ENCODE data around the gene USP40. TPM values are rescaled to one million over a fixed set of nuclear protein-coding genes. Genes with fewer than 3 reads are reported as not detected.
A peak's percentile ranks its signal among the peaks of the same experiment; 100 is the strongest.
"Not testable (repeated sequence)": the region's sequence is repeated elsewhere in the genome, so short reads cannot be mapped to it uniquely, and the experiment has no call there.

The USP40 gene
- total RNA-seq, 5 donors from 2014 or later (not counting 1 experiment from before 2014, with no cell fraction given), result 17.3 to 24.5 (median 20.4) TPM

DNA sequence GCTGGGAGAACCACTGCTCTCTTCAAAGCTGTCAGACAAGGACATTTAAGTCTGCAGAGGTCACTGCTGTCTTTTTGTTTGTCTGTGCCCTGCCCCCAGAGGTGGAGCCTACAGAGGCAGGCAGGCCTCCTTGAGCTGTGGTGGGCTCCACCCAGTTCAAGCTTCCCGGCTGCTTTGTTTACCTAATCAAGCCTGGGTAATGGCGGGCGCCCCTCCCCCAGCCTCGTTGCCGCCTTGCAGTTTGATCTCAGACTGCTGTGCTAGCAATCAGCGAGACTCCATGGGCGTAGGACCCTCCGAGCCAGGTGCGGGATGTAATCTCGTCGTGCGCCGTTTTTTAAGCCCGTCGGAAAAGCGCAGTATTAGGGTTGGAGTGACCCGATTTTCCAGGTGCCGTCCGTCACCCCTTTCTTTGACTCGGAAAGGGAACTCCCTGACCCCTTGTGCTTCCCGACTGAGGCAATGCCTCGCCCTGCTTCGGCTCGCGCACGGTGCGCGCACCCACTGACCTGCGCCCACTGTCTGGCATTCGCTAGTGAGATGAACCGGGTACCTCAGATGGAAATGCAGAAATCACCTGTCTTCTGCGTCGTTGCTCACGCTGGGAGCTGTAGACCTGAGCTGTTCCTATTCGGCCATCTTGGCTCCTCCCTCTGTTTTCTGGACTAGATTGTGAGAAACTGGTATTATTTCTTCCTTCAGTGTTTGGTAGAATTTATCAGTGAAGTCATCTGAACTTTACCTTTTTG lies 16.8 kb upstream of the USP40 start:
- H3K4me1 Mint-ChIP-seq; H3K9me3 Mint-ChIP-seq; H3K27ac ChIP-seq (ENCODE audit: low read length); H3K27me3 ChIP-seq (replicated peaks in 1 of 2; ENCODE audit: control insufficient read depth in 2 of 2, extremely low read depth in 1 of 2, insufficient read depth in 2 of 2, low read length in 1 of 2); ATAC-seq (replicated peaks in 1 of 4); POLR2A ChIA-PET; H3K4me3 ChIP-seq (ENCODE audit: control insufficient read depth in 1 of 2, extremely low read depth in 1 of 2, low read length in 1 of 2); H3K36me3 ChIP-seq (ENCODE audit: control insufficient read depth in 2 of 2, extremely low read depth in 1 of 2, insufficient read depth in 1 of 2, low read length in 1 of 2); H3K9me3 ChIP-seq; H3K36me3 Mint-ChIP-seq; CTCF ChIA-PET; H3K27ac Mint-ChIP-seq; H3K4me1 ChIP-seq (ENCODE audit: control insufficient read depth in 1 of 2, extremely low read depth in 1 of 2, insufficient read depth in 2 of 2, low read length in 2 of 2): not testable (repeated sequence)
- Mint-ChIP-seq H3K4me3 (peak overlapping the region in 1 of 3 donors; percentile 17), H3K27me3 (peaks cover 22 to 26% of the 10 kb centered on the region in 2 donors)
- DNase-seq, result peak in 1 of 35 experiments; percentile 2
- WGBS (ENCODE audit: insufficient coverage), result 97% methylated on average over 29 of the region's 35 CpGs

DNA sequence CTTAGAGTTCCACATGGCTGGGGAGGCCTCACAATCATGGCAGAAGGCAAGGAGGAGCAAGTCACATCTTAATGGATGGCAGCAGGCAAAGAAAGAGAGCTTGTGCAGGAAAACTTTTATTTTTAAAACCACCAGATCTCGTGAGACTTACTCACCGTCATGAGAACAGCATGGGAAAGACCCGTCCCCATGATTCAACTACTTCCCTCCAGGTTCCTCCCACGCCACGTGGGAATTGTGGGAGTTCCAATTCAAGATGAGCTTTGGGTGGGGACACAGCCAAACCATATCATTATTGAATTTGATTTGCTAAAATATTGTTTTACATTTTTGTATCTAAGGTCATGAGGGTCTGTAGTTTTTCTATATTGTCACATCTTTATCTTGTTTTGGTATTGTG lies 10.8 kb upstream of the USP40 start:
- H3K27ac Mint-ChIP-seq; H3K27ac ChIP-seq (ENCODE audit: low read length); H3K36me3 ChIP-seq (ENCODE audit: control insufficient read depth in 2 of 2, extremely low read depth in 1 of 2, insufficient read depth in 1 of 2, low read length in 1 of 2); H3K27me3 ChIP-seq (replicated peaks in 1 of 2; ENCODE audit: control insufficient read depth in 2 of 2, extremely low read depth in 1 of 2, insufficient read depth in 2 of 2, low read length in 1 of 2); H3K27me3 Mint-ChIP-seq; H3K9me3 Mint-ChIP-seq; H3K4me1 ChIP-seq (ENCODE audit: control insufficient read depth in 1 of 2, extremely low read depth in 1 of 2, insufficient read depth in 2 of 2, low read length in 2 of 2); H3K4me3 ChIP-seq (ENCODE audit: control insufficient read depth in 1 of 2, extremely low read depth in 1 of 2, low read length in 1 of 2); H3K4me1 Mint-ChIP-seq; H3K9me3 ChIP-seq; DNase-seq; CTCF ChIA-PET; H3K36me3 Mint-ChIP-seq; ATAC-seq (replicated peaks in 1 of 4); H3K4me3 Mint-ChIP-seq: not testable (repeated sequence)
- POLR2A ChIA-PET, result interaction anchor here in 1 of 2 donors (0.6 kb wide), 1 partner anchor 25 kb away, joined by 5 read pairs; no protein-coding TSS in a partner anchor
- no CpG with 5 or more reads among the region's 5 CpGs for WGBS (ENCODE audit: insufficient coverage)

DNA sequence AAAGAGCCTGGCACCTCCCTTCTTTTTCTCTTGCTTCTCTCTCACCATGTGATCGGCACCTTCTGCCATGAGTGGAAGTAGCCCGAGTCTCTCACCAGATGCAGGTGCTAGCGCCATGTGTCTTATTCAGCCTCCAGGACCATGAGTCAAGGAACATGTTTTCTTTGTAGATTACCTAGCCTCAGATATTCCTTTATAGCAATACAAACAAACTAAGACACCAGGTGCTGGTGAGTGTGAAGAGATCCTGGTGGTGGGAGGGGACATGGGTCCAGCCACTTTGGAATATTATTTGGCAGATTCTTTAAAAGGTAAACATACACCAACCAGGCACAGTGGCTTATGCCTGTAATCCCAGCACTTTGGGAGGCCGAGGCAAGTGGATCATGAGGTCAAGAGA lies 5.9 kb upstream of the USP40 start:
- Histone ChIP-seq H3K4me1 (ENCODE audit: control insufficient read depth in 1 of 2, extremely low read depth in 1 of 2, insufficient read depth in 2 of 2, low read length in 2 of 2) (no peaks in the 10 kb centered on the region), H3K36me3 (ENCODE audit: control insufficient read depth in 2 of 2, extremely low read depth in 1 of 2, insufficient read depth in 1 of 2, low read length in 1 of 2) (no peaks in the 10 kb centered on the region), H3K27ac (ENCODE audit: low read length) (no peak overlapping the region), H3K4me3 (ENCODE audit: control insufficient read depth in 1 of 2, extremely low read depth in 1 of 2, low read length in 1 of 2) (no peak overlapping the region), H3K9me3 (no peaks in the 10 kb centered on the region), H3K27me3 (replicated peaks in 1 of 2; ENCODE audit: control insufficient read depth in 2 of 2, extremely low read depth in 1 of 2, insufficient read depth in 2 of 2, low read length in 1 of 2) (no peaks in the 10 kb centered on the region)
- H3K36me3 Mint-ChIP-seq, result no peaks in the 10 kb centered on the region
- H3K4me1 Mint-ChIP-seq, result no peaks in the 10 kb centered on the region
- ChIA-PET POLR2A (no interaction called here), CTCF (no interaction called here)
- WGBS (ENCODE audit: insufficient coverage), result 67% methylated on average over 1 of the region's 4 CpGs
- H3K27me3 Mint-ChIP-seq, result peaks cover 2 to 8% of the 10 kb centered on the region in 2 donors
- no peak overlapping the region for H3K4me3 Mint-ChIP-seq
- H3K27ac Mint-ChIP-seq, result no peak overlapping the region
- DNase-seq (no peak), ATAC-seq (replicated peaks in 1 of 4) (no peak)
- H3K9me3 Mint-ChIP-seq, result no peaks in the 10 kb centered on the region

DNA sequence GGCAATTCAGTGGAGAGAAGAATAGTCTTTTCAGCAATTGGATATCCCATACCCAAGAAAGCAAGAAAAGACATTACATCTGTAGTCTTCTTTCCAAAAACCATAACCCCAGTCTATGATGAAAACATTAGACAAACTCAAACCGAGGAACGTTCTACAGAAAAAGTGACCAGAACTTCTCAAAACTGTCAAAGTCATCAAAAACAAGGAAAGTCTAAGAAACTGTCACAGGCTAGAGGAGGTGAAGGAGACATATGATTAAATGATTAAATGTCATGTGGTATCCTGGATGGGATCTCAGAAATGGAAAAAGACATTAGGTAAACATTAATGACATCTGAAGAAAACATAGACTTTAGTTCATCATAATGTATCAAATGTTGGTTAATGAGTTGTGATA lies 4.9 kb upstream of the USP40 start:
- H3K36me3 ChIP-seq (ENCODE audit: control insufficient read depth in 2 of 2, extremely low read depth in 1 of 2, insufficient read depth in 1 of 2, low read length in 1 of 2), result no peaks in the 10 kb centered on the region
- Mint-ChIP-seq H3K27ac (no peak overlapping the region), H3K4me3 (no peak overlapping the region), H3K36me3 (no peaks in the 10 kb centered on the region), H3K4me1 (no peaks in the 10 kb centered on the region), H3K27me3 (peaks cover 2 to 8% of the 10 kb centered on the region in 2 donors), H3K9me3 (no peaks in the 10 kb centered on the region)
- no peaks in the 10 kb centered on the region for H3K27me3 ChIP-seq (replicated peaks in 1 of 2; ENCODE audit: control insufficient read depth in 2 of 2, extremely low read depth in 1 of 2, insufficient read depth in 2 of 2, low read length in 1 of 2)
- DNase-seq (no peak), ATAC-seq (replicated peaks in 1 of 4) (no peak)
- ChIA-PET CTCF (no interaction called here), POLR2A (no interaction called here)
- whole genome bisulfite sequencing (ENCODE audit: insufficient coverage), result no CpG with 5 or more reads among the region's 2 CpGs
- no peak overlapping the region for H3K4me3 ChIP-seq (ENCODE audit: control insufficient read depth in 1 of 2, extremely low read depth in 1 of 2, low read length in 1 of 2)
- no peaks in the 10 kb centered on the region for H3K9me3 ChIP-seq
- no peak overlapping the region for H3K27ac ChIP-seq (ENCODE audit: low read length)
- H3K4me1 ChIP-seq (ENCODE audit: control insufficient read depth in 1 of 2, extremely low read depth in 1 of 2, insufficient read depth in 2 of 2, low read length in 2 of 2), result peaks cover 0 to 3% of the 10 kb centered on the region in 2 experiments

DNA sequence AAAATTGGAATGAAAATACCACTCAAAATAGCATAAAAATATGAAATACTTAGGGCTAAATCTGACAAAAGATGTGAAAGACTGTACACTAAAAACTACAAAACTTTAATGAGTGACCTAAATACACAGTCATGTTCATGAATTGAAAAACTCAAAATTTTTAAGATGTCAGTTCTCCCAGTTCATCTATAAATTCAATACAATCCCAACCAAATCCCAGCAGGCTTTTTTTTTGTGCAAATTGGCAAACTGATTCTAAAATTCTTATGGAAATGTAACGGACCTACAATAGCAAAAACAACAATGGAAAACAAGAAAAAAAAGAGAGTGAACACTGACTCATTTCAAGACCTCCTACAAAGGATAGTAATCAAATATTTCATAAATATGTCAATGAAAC lies 4.4 kb upstream of the USP40 start:
- CTCF ChIA-PET, result no interaction called here
- Mint-ChIP-seq H3K27me3 (peaks cover 2 to 8% of the 10 kb centered on the region in 2 donors), H3K4me3 (no peak overlapping the region), H3K27ac (no peak overlapping the region), H3K36me3 (no peaks in the 10 kb centered on the region), H3K4me1 (no peaks in the 10 kb centered on the region), H3K9me3 (no peaks in the 10 kb centered on the region)
- no peaks in the 10 kb centered on the region for H3K27me3 ChIP-seq (replicated peaks in 1 of 2; ENCODE audit: control insufficient read depth in 2 of 2, extremely low read depth in 1 of 2, insufficient read depth in 2 of 2, low read length in 1 of 2)
- no peaks in the 10 kb centered on the region for H3K9me3 ChIP-seq
- no peak for ATAC-seq (replicated peaks in 1 of 4)
- no peaks in the 10 kb centered on the region for H3K36me3 ChIP-seq (ENCODE audit: control insufficient read depth in 2 of 2, extremely low read depth in 1 of 2, insufficient read depth in 1 of 2, low read length in 1 of 2)
- H3K4me3 ChIP-seq (ENCODE audit: control insufficient read depth in 1 of 2, extremely low read depth in 1 of 2, low read length in 1 of 2), result no peak overlapping the region
- POLR2A ChIA-PET, result no interaction called here
- no CpG with 5 or more reads among the region's 1 CpG for WGBS (ENCODE audit: insufficient coverage)
- DNase-seq, result no peak
- H3K4me1 ChIP-seq (ENCODE audit: control insufficient read depth in 1 of 2, extremely low read depth in 1 of 2, insufficient read depth in 2 of 2, low read length in 2 of 2), result peaks cover 0 to 3% of the 10 kb centered on the region in 2 experiments
- no peak overlapping the region for H3K27ac ChIP-seq (ENCODE audit: low read length)

DNA sequence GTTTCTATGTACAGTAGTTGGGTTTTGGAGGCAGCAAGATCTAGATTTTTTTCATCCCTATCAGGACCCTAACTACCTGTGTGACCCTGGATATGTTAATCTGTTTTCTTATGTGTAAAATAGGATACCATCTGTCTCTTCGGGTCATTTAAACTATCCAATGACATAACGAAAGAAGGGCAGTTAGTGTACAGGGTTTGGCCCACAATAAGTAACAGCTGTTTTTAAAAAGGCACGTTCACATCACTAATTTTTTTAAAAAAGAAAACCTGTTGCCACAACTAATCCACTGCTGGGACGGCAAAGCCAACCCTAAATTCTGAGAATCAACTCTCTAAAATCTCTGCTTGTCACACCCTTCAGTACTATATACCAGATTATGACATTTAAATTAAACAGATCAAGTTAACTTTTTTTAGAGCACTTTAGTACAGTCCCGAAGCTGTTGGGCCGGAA lies 869 bp downstream of the USP40 start:
- Mint-ChIP-seq H3K4me3 (peak overlapping the region; percentile 95 to 97 (median 96)), H3K36me3 (peaks cover 15% of the 10 kb centered on the region), H3K27ac (peak overlapping the region; percentile 97 to 98), H3K4me1 (peaks cover 10 to 17% (median 15%) of the 10 kb centered on the region in 3 donors), H3K9me3 (no peaks in the 10 kb centered on the region), H3K27me3 (no peaks in the 10 kb centered on the region)
- ATAC-seq (replicated peaks in 1 of 4) (peak in 2 of 4 experiments; percentile 6 to 12), DNase-seq (no peak)
- WGBS (ENCODE audit: insufficient coverage), result 0% methylated on average over 2 of the region's 6 CpGs
- Histone ChIP-seq H3K4me1 (ENCODE audit: control insufficient read depth in 1 of 2, extremely low read depth in 1 of 2, insufficient read depth in 2 of 2, low read length in 2 of 2) (peaks cover 0 to 6% of the 10 kb centered on the region in 2 experiments), H3K27ac (ENCODE audit: low read length) (peak overlapping the region; percentile 91), H3K4me3 (ENCODE audit: control insufficient read depth in 1 of 2, extremely low read depth in 1 of 2, low read length in 1 of 2) (peak overlapping the region in 1 of 2 donors; percentile 95), H3K9me3 (no peaks in the 10 kb centered on the region), H3K27me3 (replicated peaks in 1 of 2; ENCODE audit: control insufficient read depth in 2 of 2, extremely low read depth in 1 of 2, insufficient read depth in 2 of 2, low read length in 1 of 2) (no peaks in the 10 kb centered on the region), H3K36me3 (ENCODE audit: control insufficient read depth in 2 of 2, extremely low read depth in 1 of 2, insufficient read depth in 1 of 2, low read length in 1 of 2) (no peaks in the 10 kb centered on the region)
- POLR2A ChIA-PET, result interaction anchor here in 1 of 2 donors (0.6 kb wide), 1 partner anchor 1780 kb away, joined by 3 read pairs; no protein-coding TSS in a partner anchor
- CTCF ChIA-PET, result interaction anchor here (0.6 to 1.4 kb wide), 3 partner anchors 11 to 725 kb away, joined by 3 to 6 read pairs (median 4); no protein-coding TSS in a partner anchor

Data from T-cell (primary cell).